Endothelial cell of umbilical vein (primary cell): Measurements from ENCODE around the gene BABAM2.

Source experiments
- POLR2A ChIP-seq: IDR thresholded peaks from 2 replicates; pipeline ENCODE4 v1.6.1; 2012; ENCODE audit warnings: low read depth, mild to moderate bottlenecking, control low read depth, low read length
- POLR2AphosphoS5 ChIP-seq: IDR thresholded peaks from 2 replicates; pipeline ENCODE4 v1.6.1; 2012; ENCODE audit warnings: low read depth, mild to moderate bottlenecking, control low read depth, low read length, moderate library complexity; ENCODE audit not compliant: insufficient read depth
- TF ChIP-seq, protein P1 (sequence below), 2 donors: IDR thresholded peaks; 1 replicate in 1 of 2; 2 replicates in 1 of 2; pipeline ENCODE4 v1.5.1; 2011; ENCODE audit warnings: low read length in 2 of 2, mild to moderate bottlenecking in 2 of 2, moderate library complexity in 2 of 2, control low read depth in 1 of 2, inconsistent platforms in 1 of 2, low read depth in 1 of 2; ENCODE audit not compliant: insufficient read depth in 1 of 2; ENCODE audit errors: extremely low read depth in 1 of 2

DNA sequence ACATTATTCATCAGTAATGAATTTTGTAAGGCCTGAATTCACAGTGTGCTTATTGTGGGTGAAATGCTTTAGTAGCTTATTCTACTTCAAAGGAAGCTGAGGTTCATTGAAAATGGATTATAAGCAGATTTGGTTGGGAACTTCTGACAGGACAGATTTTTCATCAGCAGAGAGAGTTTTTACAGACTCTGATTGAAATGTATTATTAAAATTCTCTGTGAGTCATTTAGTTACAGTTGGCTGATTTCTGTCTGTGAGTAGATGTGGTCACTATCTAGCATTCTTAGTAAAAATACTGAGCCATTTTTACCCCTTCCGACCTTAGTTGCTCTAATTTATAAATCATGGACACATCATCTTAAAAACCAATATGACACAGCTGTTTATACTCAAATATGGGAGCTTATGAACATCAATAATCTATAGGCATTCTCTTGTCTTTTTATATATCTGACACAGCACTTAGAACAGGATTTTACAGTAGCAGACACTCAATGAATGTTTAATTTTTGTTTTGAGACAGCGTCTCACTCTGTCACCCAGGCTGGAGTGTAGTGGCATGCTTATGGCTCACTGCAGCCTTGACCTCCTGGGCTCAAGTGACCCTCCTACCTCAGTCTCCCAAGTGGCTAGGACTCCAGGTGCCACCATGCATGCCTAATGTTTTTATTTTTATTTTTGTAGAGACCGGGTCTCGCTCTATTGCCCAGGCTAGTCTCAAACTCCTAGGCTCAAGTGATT is 239.6 kb downstream of the BABAM2 start:
- TF ChIP-seq POLR2A = no peak
- no peak for TF ChIP-seq POLR2AphosphoS5
- TF ChIP-seq, protein P1, sequence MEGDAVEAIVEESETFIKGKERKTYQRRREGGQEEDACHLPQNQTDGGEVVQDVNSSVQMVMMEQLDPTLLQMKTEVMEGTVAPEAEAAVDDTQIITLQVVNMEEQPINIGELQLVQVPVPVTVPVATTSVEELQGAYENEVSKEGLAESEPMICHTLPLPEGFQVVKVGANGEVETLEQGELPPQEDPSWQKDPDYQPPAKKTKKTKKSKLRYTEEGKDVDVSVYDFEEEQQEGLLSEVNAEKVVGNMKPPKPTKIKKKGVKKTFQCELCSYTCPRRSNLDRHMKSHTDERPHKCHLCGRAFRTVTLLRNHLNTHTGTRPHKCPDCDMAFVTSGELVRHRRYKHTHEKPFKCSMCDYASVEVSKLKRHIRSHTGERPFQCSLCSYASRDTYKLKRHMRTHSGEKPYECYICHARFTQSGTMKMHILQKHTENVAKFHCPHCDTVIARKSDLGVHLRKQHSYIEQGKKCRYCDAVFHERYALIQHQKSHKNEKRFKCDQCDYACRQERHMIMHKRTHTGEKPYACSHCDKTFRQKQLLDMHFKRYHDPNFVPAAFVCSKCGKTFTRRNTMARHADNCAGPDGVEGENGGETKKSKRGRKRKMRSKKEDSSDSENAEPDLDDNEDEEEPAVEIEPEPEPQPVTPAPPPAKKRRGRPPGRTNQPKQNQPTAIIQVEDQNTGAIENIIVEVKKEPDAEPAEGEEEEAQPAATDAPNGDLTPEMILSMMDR (IDR thresholded peaks at IDR 0.05; ENCODE audit: extremely low read depth in 1 of 2, insufficient read depth in 1 of 2, low read depth in 1 of 2, low read length in 2 of 2) = no peak
